Erythroblast (primary cell): Measurements from ENCODE around the gene CCDC127.

Experiments used
- GATA1 ChIP-seq: IDR thresholded peaks from 2 replicates; pipeline ENCODE4 v1.6.1; 2011; ENCODE audit warnings: low read depth, mild to moderate bottlenecking, control low read depth, low read length, moderate library complexity
- POLR2A ChIP-seq: IDR thresholded peaks from 2 replicates; pipeline ENCODE4 v1.6.1; 2011; ENCODE audit warnings: mild to moderate bottlenecking, low read length

DNA sequence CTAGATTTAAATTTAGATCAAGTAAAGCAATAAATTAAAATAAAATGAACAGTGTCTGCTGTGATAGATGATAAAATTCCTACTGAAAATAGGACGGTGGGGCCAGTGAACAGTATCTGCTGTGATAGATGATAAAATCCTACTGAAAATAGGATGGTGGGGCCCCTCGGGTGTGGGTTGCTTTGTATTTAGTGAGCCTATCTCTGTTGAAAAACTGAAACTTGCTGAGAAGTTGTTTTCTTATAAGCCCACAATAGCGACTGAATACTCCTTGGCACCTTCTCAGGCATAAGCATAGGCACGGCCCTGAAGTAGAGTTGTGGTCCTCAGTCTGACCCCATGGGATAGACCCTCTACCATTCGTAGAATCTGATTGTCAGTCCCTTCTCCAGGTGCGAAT is 5.8 kb upstream of the CCDC127 start:
- no peak for TF ChIP-seq POLR2A
- no peak for TF ChIP-seq GATA1
